Vagina (tissue), 2 donors: ENCODE measurements around the gene MFSD6. TPM values are rescaled to one million over a fixed set of nuclear protein-coding genes. Genes with fewer than 3 reads are reported as not detected.
"Not testable (repeated sequence)": the region's sequence is repeated elsewhere in the genome, so short reads cannot be mapped to it uniquely, and the experiment has no call there.

Source experiments
- DNase-seq, 2 donors: peaks; one replicate each; pipeline ENCODE4 v3.0.0-alpha.2; 2017; ENCODE audit errors: extremely low spot score in 2 of 2
- H3K27ac ChIP-seq: fragments of 200-600 bp; sonication (generic); one replicate; pipeline ENCODE4 v1.5.1; 2019
- H3K27me3 ChIP-seq: fragments of 200-600 bp; sonication (generic); one replicate; pipeline ENCODE4 v1.5.1; 2019
- H3K36me3 ChIP-seq, 2 donors: fragments of 200-600 bp; sonication (generic); one replicate each; pipeline ENCODE4 v1.5.1; 2017 to 2019
- H3K4me1 ChIP-seq: fragments of 200-600 bp; sonication (generic); one replicate; pipeline ENCODE4 v1.5.1; 2019
- H3K4me3 ChIP-seq, 2 donors: fragments of 200-600 bp; sonication (generic); 1 replicate in 1 of 2; 2 replicates in 1 of 2; pipeline ENCODE4 v1.5.1; 2016 to 2019
- H3K9me3 ChIP-seq: fragments of 200-600 bp; sonication (generic); one replicate; pipeline ENCODE4 v1.5.1; 2019
- CTCF ChIP-seq, 3 experiments: fragments of 450-650 bp in 2 of 3; fragments of 200-600 bp in 1 of 3; sonication (generic) in 1 of 3; IDR thresholded peaks; one replicate each; pipeline ENCODE4 v1.5.1; 2017 to 2019; ENCODE audit warnings: antibody characterized with exemption in 3 of 3, mild to moderate bottlenecking in 2 of 3, moderate library complexity in 2 of 3
- POLR2A ChIP-seq, 2 donors: fragments of 450-650 bp; IDR thresholded peaks; one replicate each; pipeline ENCODE4 v1.6.1; 2017; ENCODE audit warnings: antibody characterized with exemption in 2 of 2, mild to moderate bottlenecking in 2 of 2, moderate library complexity in 2 of 2
- POLR2AphosphoS5 ChIP-seq, 2 donors: sonication (generic); formaldehyde crosslinking; IDR thresholded peaks; one replicate each; pipeline ENCODE4 v1.9.0; 2017; ENCODE audit warnings: antibody characterized with exemption in 2 of 2, mild to moderate bottlenecking in 2 of 2, low read depth in 1 of 2; ENCODE audit not compliant: insufficient read depth in 1 of 2
- intact Hi-C: fragments of 100-400 bp; cut with DNase I; formaldehyde crosslinking; loops from one replicate; pipeline ENCODE4 v1.15.1; 2023
- total RNA-seq: library from RNA; depleted of rRNA; stranded (reverse); fragments of >200 nt; gene quantifications from one replicate; pipeline ENCODE4 v1.2.3, GENCODE V29; 2016

Gene MFSD6
- total RNA-seq, 1 donor from 2014 or later, result 84.7 TPM

- TF ChIP-seq CTCF (IDR thresholded peaks at IDR 0.05) (no peak), POLR2A (IDR thresholded peaks at IDR 0.05) (no peak), POLR2AphosphoS5 (IDR thresholded peaks at IDR 0.05; ENCODE audit: insufficient read depth in 1 of 2, low read depth in 1 of 2) (no peak)
- Histone ChIP-seq H3K4me1 (peaks cover 20% of the 10 kb centered on the region), H3K4me3 (no peak overlapping the region), H3K27ac (no peak overlapping the region), H3K36me3 (peaks cover 0 to 5% of the 10 kb centered on the region in 2 donors), H3K9me3 (no peaks in the 10 kb centered on the region), H3K27me3 (no peaks in the 10 kb centered on the region)
- DNase-seq, result no peak
- intact Hi-C loops, result no loop called here
Observed at GRCh38 chr2:190425221-190425866, 17.2 kb downstream of the MFSD6 start.

GRCh38 chr2:190425883-190426658 lies 17.9 kb downstream of the MFSD6 start:
- Histone ChIP-seq H3K4me1 (peaks cover 14% of the 10 kb centered on the region), H3K36me3 (peaks cover 0 to 5% of the 10 kb centered on the region in 2 donors), H3K9me3 (no peaks in the 10 kb centered on the region), H3K4me3 (no peak overlapping the region), H3K27me3 (no peaks in the 10 kb centered on the region), H3K27ac (no peak overlapping the region)
- intact Hi-C loops, result no loop called here
- DNase-seq, result no peak
- TF ChIP-seq CTCF (IDR thresholded peaks at IDR 0.05) (no peak), POLR2A (IDR thresholded peaks at IDR 0.05) (no peak), POLR2AphosphoS5 (IDR thresholded peaks at IDR 0.05; ENCODE audit: insufficient read depth in 1 of 2, low read depth in 1 of 2) (no peak)

DNA sequence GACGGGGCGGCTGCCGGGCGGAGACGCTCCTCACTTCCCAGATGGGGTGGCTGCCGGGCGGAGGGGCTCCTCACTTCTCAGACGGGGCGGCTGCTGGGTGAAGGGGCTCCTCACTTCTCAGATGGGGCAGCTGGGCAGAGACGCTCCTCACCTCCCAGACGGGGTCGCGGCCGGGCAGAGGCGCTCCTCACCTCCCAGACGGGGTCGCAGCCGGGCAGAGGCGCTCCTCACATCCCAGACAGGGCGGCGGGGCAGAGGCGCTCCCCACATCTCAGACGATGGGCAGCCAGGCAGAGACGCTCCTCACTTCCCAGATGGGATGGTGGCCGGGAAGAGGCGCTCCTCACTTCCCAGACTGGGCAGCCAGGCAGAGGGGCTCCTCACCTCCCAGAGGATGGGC lies 22.7 kb downstream of the MFSD6 start:
- peaks cover 22% of the 10 kb centered on the region for H3K4me1 ChIP-seq
- H3K4me3 ChIP-seq, H3K27ac ChIP-seq, intact Hi-C loops, DNase-seq, H3K9me3 ChIP-seq, H3K36me3 ChIP-seq, H3K27me3 ChIP-seq: not testable (repeated sequence)

- TF ChIP-seq CTCF (IDR thresholded peaks at IDR 0.05) (no peak), POLR2AphosphoS5 (IDR thresholded peaks at IDR 0.05; ENCODE audit: insufficient read depth in 1 of 2, low read depth in 1 of 2) (no peak), POLR2A (IDR thresholded peaks at IDR 0.05) (no peak)
- no peak for DNase-seq
- Histone ChIP-seq H3K4me1 (peaks cover 22% of the 10 kb centered on the region), H3K9me3 (no peaks in the 10 kb centered on the region), H3K36me3 (peaks cover 0 to 15% of the 10 kb centered on the region in 2 donors), H3K27ac (no peak overlapping the region), H3K4me3 (no peak overlapping the region), H3K27me3 (no peaks in the 10 kb centered on the region)
- intact Hi-C loops, result no loop called here
Observed at GRCh38 chr2:190431907-190432306, 23.8 kb downstream of the MFSD6 start.

DNA sequence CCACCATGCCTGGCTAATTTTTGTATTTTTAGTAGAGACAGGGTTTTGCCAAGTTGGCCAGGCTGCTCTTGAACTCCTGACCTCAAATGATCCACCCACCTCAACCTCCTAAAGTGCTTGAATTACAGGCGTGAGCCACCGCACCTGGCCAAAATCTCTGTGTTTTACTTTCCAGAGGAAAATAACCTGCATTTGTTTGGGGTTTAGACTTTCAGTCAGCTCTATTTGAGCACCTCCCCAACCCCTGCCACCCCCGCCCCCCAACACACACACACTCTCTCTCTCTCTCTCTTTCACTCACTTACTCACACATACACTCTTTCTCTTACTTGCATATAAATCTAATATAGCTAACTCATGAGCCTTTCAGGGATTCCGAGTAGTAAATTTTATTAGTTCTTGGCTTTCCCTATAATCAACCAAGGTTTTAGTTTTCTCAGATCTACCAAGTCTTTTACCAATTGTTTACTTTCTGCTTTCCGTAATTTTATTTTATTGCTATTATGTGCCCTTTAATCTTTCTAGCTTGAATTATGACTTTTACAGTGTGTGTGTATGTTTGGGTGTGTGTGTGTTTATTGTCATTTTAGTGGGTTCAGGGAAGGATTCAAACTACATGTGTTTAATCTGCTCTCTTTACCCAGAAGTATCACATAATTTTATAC lies 24.5 kb downstream of the MFSD6 start:
- H3K27ac ChIP-seq, result no peak overlapping the region
- H3K4me3 ChIP-seq, result no peak overlapping the region
- peaks cover 22% of the 10 kb centered on the region for H3K4me1 ChIP-seq
- H3K36me3 ChIP-seq, result peaks cover 0 to 18% of the 10 kb centered on the region in 2 donors
- intact Hi-C loops, result no loop called here
- DNase-seq, result no peak
- H3K9me3 ChIP-seq, result no peaks in the 10 kb centered on the region
- no peak for TF ChIP-seq POLR2AphosphoS5 (IDR thresholded peaks at IDR 0.05; ENCODE audit: insufficient read depth in 1 of 2, low read depth in 1 of 2)
- TF ChIP-seq CTCF (IDR thresholded peaks at IDR 0.05), result no peak
- TF ChIP-seq POLR2A (IDR thresholded peaks at IDR 0.05), result no peak
- no peaks in the 10 kb centered on the region for H3K27me3 ChIP-seq
